GM20000 (cell line): ENCODE results near the gene CPTP.

Source experiments
- DNase-seq: peaks from one replicate; pipeline ENCODE4 v3.0.0; 2012; ENCODE audit warnings: low spot score
- CTCF ChIP-seq: IDR thresholded peaks from 2 replicates; pipeline ENCODE4 v1.5.1; 2012; ENCODE audit warnings: mild to moderate bottlenecking, control low read depth; ENCODE audit errors: extremely low read depth, missing control alignments

Gene CPTP

GRCh38 chr1:1352786-1353388 lies 28.3 kb downstream of the CPTP start:
- no peak for TF ChIP-seq CTCF
- DNase-seq, result no peak

GRCh38 chr1:1353389-1354151 lies 29.0 kb downstream of the CPTP start:
- DNase-seq, result no peak
- no peak for TF ChIP-seq CTCF

- DNase-seq, result no peak
- no peak for TF ChIP-seq CTCF
Observed at GRCh38 chr1:1354271-1355247, 30.0 kb downstream of the CPTP start.

- TF ChIP-seq CTCF, result no peak
- DNase-seq, result no peak
Observed at GRCh38 chr1:1355416-1355815, 30.8 kb downstream of the CPTP start.

- DNase-seq, result no peak
- TF ChIP-seq CTCF, result no peak
Observed at GRCh38 chr1:1356166-1356795, 31.7 kb downstream of the CPTP start.

- no peak for DNase-seq
- no peak for TF ChIP-seq CTCF
Observed at GRCh38 chr1:1356796-1357401, 32.3 kb downstream of the CPTP start.
